Measurements from ENCODE around the gene IGDCC3.
A peak's percentile ranks its signal among the peaks of the same experiment; 100 is the strongest.

IGDCC3 gene

DNA sequence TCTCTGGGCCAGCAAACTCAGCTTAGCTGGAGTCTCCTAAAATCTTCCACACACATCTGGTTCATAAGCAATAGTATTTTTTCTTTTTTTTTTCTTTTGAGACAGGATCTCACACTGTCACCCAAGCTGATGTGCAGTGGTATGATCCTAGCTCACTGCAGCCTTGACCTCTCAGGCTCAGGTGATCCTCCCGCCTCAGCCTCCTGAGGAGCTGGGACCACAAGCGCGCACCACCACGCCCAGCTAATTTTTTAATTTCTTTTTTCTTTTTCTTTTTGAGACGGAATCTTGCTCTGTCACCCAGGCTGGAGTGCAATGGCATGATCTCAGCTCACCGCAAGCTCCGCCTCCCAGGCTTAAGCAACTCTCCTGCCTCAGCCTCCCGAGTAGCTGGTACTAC is 39.0 kb downstream of the IGDCC3 start:
- no peak for DNase-seq

DNA sequence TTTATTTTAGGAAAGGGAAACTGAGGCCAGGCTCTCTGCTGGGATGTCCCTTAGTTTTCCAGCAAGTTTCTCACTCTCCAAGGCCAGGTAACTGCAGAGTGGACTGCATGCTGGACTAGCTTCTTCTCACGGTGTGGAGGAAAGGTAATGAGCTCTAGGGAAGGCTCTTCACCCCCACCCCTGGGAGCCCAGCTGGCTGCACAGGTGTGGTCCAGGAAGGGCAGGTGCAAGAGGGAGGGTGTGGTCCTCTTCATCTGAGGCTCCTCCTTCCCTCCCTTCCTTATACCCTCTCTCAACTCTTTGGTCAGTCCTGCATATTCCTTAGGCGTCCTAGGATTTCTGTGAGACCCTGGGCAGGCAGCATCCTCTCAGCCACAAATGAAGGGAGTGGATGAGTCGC is 39.4 kb downstream of the IGDCC3 start:
- DNase-seq, result no peak

DNA sequence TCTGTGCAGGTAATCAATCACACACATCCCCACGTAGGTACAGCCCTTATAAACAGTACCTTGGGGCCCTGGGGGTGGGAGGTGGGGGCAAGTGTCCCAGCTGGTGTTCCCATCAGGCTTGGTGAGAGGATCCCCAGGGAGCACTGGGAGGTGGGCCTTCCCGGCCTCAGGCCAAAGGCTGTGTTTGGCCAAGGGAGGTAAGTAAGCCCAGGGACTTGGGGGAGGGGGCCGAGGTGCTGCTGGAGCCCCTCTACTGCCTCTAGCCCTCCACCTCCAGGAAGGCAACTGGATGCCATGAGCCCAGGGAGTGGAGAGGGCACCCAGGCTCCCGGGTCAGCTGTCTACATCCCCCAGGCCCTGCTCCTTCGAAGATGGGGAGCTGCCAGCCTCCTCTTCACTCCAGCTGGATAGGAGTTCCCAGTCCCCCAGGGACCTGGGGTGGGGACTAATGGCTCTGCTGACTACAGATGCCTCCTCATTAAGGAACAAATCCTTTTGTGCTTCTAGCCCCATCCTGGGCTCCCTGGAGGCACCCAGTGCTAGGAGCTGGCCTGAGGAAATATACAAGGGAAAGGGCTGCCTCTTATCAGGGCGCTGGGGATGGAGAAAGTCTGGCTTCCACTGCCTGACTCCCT is 40.2 kb downstream of the IGDCC3 start:
- DNase-seq, result no peak

DNA sequence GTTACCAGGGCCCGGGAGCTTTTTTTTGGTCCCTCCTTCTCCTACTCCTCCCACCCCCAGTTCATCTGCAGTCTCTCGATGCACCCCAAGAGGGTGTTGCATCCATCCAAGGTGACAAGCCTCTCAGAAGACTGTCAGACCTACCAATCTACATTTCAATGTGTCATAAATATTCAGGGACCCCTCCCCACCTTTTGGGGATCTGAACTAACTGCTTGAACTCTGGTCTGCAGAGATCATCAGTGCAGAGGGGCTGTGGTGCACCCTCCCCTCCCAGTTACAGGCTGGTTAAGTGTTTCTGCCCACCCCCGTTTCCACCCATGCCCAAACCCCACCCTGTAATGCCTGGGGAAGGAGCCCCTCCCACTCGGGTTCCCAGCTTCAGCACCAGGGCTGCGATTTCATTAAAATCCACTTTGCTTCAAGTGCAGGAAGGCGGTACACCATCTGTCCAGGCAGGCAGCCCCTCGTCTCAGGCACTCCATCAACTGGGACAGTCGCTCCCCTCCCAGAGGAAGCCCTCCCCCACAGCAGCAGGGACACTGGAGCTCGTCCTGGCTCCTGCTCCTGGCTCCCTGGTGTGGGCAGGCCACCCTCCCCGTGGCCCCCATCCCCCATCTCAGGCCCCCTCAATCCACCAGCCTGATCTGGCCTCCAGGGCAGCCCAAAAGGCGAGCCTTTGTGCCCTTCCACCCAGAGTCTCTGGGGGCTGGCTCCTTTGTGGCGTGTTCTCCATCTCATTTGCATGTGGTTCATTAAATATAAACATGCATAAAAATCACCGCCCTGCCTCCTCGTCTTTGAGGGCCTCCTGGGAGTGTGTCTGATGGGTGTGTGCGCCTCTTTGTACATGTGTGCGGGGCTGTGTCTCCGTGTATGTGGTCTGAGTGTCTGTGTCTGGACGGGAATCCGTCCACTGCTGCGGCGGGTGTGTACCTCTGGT is 41.0 kb downstream of the IGDCC3 start:
- no peak for DNase-seq

DNA sequence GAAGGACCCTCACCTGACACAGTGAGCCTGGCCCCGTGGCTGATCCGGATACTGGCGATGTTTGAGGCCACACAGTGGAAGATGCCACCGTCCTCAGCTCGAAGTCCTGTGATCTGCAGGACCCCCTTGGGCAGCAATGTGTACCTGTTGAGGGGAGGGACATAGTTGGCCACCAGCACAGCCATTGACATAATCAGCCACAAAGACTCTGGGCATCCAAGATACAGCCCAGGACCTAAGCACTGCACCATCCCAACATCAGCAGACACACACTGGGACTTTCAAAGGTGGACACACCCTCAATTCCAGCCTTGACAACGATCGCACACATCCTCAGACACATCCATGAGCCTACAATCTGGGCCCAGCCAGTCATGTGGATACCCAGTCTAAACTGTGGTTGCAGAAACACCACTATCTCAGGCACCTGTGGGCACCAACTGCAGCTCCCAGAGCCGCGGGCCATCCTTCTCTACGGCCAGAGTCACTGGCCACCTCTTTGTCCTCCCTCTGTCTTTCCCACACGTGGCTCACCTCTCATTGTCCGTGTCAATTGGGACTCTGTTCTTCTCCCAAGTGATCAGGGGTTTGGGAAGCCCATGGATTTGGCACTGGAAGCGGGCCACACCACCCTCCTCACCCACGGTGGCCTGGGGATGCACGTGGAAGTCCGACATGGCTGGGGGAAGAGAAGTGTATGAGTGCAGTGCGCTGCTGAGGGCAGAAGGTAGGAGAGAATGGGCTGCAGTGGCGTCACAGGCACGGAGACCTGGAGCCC is 42.3 kb downstream of the IGDCC3 start:
- no peak for DNase-seq

DNA sequence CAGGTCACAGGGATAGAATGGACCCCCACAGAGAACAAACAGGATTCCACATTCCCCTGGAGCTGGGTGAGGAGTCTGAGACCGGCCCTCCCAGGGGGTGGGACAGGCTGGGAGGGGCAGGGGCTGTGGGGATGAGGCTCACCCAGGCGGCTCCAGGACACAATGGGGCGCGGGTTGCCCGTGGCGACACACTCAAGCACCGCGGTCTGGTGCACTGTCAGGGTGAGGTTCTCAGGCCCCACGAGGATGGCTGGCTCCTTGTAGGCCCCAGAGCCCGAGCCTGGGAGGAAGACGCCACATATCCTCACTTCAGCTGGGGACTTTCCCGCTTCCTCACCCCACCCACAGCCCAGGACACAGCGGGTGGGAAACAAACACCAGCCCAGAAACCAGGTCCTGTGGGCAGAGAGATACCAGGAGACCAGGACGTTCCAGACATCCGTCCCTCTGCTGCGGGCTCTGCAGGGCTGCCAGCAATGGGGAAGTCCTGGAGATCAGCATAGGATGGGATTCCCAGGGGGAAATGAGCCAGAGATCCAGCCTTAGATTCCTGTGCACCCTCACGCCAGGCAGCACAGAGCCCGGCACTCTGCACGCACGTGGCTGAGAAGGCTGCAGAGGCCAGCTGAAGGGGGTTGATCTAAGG is 43.1 kb downstream of the IGDCC3 start:
- no peak for DNase-seq

DNA sequence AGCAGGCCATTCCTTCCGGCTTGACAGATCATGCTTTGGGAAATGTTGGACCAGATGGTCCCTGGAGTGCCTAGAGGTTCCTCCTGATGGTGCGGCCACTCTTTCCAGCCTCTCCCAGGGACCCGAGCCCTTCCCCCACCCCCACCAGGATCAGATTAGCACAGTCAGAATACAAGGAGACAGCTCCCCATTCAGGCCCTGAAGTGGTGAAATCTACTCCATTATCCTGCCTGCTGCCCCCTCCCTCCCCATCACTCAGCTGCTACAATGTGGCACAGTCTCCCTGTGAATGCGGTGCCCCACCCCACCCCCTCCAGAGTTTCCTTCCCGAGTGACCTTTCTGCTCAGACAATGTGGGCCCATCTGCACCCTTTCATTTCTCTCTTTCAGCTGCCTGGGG is 43.9 kb downstream of the IGDCC3 start:
- DNase-seq, result no peak

DNA sequence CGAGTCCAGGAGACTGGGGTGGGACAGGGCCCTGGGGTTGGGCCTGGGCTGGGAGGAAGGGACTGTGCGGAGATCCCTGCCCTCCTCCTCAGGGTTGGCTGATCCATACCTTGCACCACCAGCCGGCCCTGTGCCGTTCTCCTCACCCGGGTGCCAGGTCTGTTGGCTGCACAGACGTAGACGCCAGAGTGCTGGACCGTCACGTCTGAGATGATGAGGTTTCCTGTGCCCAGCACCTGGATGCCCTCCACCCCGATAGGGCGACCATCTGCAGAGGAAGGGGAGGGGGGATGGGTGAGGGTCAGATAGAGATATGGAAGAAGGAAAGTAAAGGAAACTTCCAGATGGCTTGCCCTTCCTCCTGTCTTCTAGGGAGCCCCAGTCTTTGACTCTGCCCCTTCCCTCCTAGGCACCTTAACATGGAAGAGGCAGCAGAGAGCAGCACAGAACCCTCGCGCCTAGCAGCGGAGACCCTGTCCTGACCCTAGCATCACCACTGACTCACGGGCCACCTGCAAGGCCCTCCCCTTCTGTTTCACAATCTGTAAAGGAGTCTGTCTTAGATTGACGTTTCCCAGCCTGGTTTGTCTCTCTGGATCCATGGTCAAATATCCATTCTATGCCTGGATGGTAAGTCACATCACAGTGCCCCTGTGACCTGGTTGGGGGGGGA is 44.5 kb downstream of the IGDCC3 start:
- DNase-seq, result no peak

DNA sequence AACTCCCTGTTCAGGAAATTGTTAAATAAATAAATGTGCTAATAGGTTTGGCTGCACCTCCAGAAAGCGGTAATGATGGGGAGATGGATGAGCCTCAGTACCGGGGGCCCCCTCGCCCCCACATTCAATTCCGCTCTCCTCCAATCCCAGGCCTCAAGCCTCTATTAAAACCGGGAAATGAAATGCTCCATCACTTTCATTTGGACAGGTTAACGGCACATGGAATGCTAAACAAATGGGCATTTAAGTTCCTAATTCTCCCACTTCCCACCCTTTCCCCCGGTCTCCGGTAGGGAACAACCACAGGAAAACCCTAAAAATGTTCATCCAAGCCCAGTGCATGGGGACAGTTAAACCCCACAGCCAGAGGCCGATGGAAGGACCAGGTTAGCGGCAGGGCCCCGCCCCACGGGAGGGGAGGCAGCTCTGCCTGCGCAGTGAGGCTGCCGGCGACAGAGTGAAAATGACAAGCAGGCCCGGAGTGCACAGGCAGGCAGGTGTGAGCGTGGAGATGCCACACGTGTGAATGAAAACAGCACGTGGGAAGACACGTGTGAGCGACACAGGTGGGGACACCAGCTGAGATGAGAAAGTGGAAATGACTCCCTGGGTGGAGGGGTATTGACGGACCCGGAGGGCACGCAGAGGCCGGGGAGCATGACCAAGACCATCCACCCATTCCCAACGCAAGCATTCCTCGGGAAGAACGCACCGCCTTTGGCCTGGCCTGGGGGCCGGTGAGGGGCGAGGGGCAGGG is 45.2 kb downstream of the IGDCC3 start:
- DNase-seq, result no peak

DNA sequence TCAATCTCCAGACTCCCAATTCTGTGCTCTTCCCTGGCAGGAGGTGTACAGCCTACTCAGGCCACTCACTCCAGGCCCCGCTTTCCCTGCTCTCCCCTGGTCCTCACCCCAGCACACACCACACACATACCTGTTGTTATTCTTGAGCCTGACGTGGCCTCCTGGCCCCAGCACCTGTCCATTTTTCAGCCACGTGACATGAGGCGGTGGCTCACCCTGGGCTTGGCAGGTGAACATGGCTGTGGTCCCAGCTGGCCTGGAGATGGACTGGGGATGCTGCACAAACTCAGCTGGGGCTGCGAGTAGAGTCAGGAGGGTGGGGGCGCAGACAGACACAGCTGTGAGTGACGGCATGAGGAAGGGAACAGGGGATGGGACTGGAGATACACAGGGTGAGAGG is 46.0 kb downstream of the IGDCC3 start:
- no peak for DNase-seq

DNA sequence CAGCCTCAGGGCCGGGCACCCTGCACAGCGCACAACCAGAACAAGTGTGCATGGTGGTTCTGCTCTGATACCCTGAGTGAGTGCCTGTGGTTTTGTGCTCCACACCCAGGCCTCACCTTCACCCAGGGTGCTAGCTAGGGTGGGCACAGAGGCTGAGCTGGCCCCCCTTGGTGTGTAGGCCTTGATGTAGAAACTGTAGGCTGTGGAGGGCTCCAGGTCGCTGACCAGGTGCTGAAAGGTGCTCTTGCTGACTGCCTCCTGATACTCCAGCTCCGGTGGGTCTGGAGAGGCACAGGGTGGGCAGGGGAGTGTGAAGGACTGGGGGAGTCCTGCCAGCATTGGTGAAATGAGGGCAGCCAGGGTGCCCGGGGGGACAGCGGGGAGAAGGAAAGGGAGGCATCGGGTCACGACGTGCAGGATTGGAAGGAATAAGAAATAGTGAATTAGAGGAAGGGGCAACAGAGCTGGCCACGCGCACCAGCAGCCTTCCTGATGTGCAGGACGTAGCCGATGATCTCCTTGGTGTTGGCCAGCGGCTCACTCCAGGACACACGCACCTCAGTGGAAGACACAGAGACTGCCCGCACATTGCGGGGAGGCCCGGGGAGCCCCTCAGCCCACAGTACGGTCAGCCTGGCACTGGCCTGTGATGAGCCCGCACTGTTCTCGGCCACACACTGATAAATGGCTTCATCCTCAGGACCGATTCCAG is 46.7 kb downstream of the IGDCC3 start:
- DNase-seq, result no peak

DNA sequence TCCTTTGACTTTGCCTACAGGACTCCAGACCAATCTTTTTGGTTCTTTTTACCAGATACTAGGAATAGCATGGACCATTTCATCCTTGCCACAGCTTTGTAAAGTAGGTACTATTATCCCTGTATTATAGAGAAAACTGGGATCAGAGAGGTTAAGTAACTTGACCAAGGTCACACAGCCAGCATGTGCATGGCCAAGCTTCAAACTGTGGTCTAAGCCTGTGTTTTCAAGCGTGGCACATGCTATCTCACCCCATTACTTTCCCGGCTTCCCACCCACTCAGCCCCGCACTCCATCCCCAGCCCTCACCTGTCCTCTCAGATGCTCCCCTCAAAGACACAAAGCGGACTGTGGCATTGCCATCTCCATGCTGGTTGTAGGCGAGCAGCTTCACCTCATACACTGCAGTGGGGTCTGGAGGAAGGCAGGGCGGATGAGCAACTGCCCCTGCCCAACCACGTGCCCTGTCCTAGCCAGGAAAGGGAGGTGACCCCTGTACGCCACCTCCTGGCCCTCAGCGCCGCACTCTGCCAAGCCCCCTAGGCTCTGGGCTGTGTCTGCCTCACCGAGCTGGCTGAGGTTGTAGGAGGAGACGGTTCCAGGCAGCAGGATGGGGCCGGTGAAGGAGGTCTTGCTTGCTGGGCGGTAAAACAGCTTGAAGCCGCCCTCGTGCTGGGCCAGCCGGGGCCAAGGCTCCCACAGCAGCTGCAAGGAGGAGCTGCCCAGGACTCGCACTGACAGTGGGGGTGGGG is 47.6 kb downstream of the IGDCC3 start:
- DNase-seq, result no peak

DNA sequence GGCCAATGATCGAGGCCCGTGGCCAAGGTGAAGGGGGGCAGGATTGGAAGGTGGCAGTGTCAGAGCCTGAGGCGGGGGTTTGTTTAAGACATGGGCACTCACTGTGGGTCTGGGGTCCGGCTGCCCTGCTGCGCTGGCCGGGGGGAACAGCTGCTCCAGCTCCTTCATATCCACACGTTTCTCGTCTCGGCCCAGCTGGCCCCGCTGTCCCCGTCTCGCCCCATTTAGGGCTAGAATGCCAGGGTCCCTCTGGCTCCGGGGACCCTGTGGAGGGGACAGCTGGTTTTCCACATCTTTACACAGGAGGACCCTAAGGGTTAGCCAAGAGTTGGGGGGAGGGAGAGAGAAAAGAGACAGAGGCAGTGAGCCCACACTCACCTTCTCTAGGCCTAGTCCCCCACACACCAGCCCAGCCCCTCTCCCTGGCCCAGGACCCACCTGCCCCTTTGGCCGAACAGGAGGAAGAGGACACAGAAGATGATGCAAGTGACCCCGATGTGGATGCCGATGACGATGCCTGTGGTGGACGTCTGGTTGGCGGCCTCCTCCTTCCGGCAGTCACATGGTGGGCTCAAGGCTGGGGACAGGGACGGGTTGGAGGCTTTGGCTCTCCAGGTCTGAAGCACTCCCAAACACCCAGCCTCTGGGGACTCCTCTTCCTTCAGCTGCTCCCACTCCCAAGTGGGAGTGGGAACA is 48.4 kb downstream of the IGDCC3 start:
- no peak for DNase-seq

DNA sequence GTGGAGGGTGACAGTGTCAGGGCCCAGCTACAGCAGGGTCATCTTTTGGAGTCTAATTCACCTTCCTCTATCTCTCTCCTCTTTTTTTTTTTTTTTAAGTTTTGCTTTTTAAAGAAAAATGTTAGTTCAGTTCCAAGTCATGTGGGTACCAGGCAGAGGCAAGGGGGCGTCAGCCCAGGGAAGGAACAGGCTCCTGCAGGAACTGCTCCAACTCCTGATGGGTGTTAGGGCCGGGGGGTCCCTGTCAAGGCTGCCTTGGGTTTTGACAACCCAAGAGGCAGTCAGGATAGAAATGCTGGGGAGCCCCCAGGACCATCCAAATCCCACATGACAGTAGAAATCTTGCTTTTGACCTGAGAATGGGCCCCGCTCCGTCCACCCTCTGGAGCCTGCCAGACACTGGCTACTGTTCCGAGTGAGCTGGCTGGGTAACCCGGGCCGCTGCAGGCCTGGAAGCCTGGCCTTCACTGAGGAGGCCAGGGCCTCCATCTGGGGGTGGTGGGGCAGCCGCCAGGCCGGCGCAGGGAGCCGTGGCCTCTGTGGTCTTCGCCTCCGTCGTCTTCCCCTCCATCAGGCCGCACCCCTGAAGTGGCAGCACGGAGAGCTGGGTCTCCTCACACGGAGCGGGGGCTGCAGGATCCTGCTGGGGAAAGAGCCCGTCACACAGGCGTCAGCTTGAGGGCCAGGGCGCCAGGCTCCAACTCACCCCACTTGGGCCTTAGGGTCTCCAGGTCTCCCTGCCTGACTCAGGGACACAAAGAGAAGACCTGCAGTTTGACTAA is 49.1 kb downstream of the IGDCC3 start:
- DNase-seq, result no peak

DNA sequence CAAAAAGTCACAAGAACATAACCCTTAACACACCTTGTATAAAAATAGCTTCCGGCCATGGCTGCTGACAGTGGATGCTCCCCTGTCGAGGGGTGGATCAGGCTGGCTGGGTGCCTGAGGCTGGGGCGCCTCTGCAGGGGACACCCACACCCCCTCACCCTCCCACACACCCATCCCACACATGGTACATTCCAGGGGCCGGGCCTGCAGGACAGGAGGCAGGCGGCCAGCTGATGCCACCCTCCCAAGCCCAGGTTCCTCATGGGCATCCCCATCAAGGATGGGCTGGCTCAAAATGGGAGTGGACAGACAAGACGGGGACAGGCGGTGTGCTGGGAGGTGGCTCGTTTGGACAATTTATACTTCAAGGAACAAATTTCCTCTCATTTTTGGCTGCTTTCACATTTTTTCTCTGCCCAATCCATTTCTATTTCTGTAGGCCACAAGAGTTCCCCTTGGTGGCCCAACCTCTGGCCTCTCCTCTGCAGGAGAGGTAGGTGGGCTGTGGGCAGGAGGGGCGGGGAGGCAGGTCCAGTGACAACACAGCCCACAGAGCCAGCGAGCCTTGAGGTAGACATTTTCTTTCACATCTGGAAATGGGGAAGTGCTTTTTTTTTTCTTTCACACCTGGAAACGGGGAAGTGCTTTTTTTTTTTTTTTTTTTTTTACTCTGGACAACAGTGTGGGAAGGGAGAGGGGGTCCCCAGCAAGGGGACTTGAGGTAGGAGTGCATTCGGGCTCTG is 50.0 kb downstream of the IGDCC3 start:
- DNase-seq, result no peak

DNA sequence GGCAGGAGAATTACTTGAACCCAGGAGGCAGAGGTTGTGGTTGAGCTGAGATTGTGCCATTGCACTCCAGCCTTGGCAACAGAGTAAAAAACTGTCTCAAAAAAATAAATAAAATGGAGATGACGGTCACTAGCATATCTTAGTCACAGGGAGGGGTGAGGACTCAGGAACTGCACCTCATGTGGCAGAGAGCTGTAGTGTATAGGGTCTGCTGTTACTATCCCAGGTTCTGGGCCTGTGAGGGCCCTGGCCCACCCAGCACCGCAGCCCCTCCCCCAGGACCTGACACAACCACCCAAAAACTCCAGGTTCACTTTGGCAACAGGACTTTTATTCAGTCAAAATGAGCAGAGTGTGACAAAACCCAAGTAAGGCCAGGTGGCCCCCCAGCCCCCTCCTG is 51.0 kb downstream of the IGDCC3 start:
- DNase-seq, result no peak

DNA sequence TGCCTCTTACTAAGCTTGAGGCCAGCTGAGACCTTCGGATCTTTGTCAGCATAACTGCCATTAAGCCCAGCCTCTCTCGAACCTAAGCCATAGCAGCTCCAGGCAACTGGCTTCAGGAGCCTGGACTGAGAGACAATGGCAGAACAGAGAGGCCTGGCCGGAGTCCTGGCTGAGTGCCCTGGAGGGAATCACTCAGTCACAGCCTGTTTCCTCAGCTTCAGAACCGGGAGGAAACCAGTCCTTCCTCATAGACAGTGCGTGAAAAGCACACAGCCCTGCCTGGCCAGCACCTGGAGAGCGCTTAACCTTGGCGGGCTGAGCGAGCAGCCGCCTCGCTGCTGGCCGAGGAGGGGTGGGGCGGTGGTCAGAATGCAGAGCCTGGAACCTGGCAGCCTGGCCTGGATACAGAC is 51.7 kb downstream of the IGDCC3 start:
- peak; percentile 96 for DNase-seq

DNA sequence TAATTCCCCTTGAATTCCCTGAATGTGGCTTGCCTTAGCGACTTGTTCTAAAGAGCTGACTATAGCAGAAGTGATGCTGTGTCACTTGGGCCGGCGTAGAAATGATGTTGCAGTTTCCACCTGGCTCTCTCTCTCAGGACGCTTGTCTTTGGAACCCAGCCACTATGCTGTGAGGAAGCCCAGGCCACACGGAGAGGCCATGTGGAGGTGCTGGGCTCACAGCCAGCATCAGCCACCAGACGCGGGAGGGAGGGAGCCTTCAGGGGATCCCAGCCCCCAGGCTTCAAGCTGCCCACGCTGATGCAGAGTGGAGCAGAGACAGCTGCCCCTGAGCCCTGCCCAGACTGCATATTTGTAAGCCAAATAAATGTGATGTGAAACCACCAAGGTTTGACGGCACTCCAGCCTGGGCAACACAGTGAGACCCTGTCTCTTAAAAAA is 54.7 kb downstream of the IGDCC3 start:
- peak; percentile 52 for DNase-seq

Measured in islet precursor cell (in vitro differentiated cells).